Adrenal gland (tissue), 5 donors: Measurements from ENCODE around the gene RGS9.

Source experiments
- POLR2A ChIP-seq, 2 donors: fragments of 450-650 bp; IDR thresholded peaks; one replicate each; pipeline ENCODE4 v1.6.1; 2017; ENCODE audit warnings: antibody characterized with exemption in 2 of 2, mild to moderate bottlenecking in 2 of 2, moderate library complexity in 1 of 2
- TF ChIP-seq, protein P1 (sequence below), 6 experiments: fragments of 450-650 bp in 4 of 6; fragments of 200-600 bp in 2 of 6; sonication (generic) in 1 of 6; IDR thresholded peaks; 1 replicate in 5 of 6; 2 replicates in 1 of 6; pipeline versions ENCODE4 v1.5.1 to v1.8.0; 2016 to 2021; ENCODE audit warnings: antibody characterized with exemption in 6 of 6, mild to moderate bottlenecking in 2 of 6, moderate library complexity in 1 of 6
- donor health status: DM: no; HTN: no; CAD: no.

DNA sequence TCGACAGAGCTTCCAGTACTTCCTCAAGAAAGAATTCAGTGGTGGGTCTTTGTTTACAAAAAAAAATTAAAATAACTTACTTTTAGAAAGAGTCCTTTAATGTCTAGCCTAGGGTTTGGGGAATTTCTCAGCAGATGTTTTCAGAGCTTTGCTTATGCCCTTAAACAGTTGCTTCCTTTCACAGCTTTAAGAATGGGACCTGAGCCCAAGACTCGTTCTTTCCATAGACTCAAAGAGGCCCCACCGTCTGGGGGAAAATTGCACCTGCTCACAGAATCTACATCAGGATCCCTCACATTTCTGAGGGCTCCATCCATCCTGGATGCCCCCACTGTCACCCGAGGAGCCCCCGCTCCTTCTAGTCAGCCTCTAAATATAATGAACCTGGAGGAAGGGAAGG, 60.0 kb downstream of the RGS9 start:
- TF ChIP-seq, protein P1, sequence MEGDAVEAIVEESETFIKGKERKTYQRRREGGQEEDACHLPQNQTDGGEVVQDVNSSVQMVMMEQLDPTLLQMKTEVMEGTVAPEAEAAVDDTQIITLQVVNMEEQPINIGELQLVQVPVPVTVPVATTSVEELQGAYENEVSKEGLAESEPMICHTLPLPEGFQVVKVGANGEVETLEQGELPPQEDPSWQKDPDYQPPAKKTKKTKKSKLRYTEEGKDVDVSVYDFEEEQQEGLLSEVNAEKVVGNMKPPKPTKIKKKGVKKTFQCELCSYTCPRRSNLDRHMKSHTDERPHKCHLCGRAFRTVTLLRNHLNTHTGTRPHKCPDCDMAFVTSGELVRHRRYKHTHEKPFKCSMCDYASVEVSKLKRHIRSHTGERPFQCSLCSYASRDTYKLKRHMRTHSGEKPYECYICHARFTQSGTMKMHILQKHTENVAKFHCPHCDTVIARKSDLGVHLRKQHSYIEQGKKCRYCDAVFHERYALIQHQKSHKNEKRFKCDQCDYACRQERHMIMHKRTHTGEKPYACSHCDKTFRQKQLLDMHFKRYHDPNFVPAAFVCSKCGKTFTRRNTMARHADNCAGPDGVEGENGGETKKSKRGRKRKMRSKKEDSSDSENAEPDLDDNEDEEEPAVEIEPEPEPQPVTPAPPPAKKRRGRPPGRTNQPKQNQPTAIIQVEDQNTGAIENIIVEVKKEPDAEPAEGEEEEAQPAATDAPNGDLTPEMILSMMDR (IDR thresholded peaks at IDR 0.05), result no peak
- no peak for TF ChIP-seq POLR2A (IDR thresholded peaks at IDR 0.05)
